CD4-positive, alpha-beta T cell (primary cell): ENCODE results near the gene ARHGEF6. TPM values are rescaled to one million over a fixed set of nuclear protein-coding genes. Genes with fewer than 3 reads are reported as not detected.

Experiments used
- ATAC-seq: fragments of 200-7000 bp; cut with Tn5 transposase; one replicate; pipeline ENCODE4 v1.10.0; 2022; ENCODE audit warnings: mild to moderate bottlenecking; ENCODE audit not compliant: poor library complexity
- CTCF ChIA-PET: fragments of 350-600 bp; sonication (Branson Sonifier 250); formaldehyde crosslinking; loops from one replicate; lab custom pipeline; 2021; ENCODE audit warnings: antibody characterized with exemption, inconsistent platforms; lab: Charles Lee
- POLR2A ChIA-PET: fragments of 350-600 bp; sonication (Branson Sonifier 250); formaldehyde crosslinking; loops from one replicate; lab custom pipeline; 2021; ENCODE audit warnings: antibody characterized with exemption, inconsistent platforms; lab: Charles Lee
- DNase-seq, 14 experiments: peaks; one replicate each; pipeline ENCODE4 v3.0.0-alpha.2; 2013 to 2020; ENCODE audit warnings: mixed read lengths in 2 of 14
- H3K27ac ChIP-seq, 2 donors: one replicate each; pipeline versions ENCODE4 v1.5.1 to v1.7.0; 2013; ENCODE audit warnings: low read length in 2 of 2, low read depth in 1 of 2, mild to moderate bottlenecking in 1 of 2
- H3K27me3 ChIP-seq, 2 experiments: 1 replicate in 1 of 2; 2 replicates in 1 of 2; pipeline versions ENCODE4 v1.6.1 to v1.7.0; 2013; ENCODE audit warnings: low read length in 2 of 2, control low read depth in 1 of 2, mild to moderate bottlenecking in 1 of 2, moderate library complexity in 1 of 2; ENCODE audit not compliant: insufficient read depth in 2 of 2, control insufficient read depth in 1 of 2
- H3K36me3 ChIP-seq: one replicate; pipeline ENCODE4 v1.6.1; 2013; ENCODE audit warnings: low read length, control low read depth; ENCODE audit not compliant: insufficient read depth
- H3K4me1 ChIP-seq: one replicate; pipeline ENCODE4 v1.6.1; 2013; ENCODE audit warnings: low read length, control low read depth; ENCODE audit not compliant: insufficient read depth
- H3K4me3 ChIP-seq: one replicate; pipeline ENCODE4 v1.5.1; 2013; ENCODE audit warnings: mild to moderate bottlenecking, low read length, moderate library complexity
- H3K9me3 ChIP-seq, 2 experiments: 1 replicate in 1 of 2; 2 replicates in 1 of 2; pipeline versions ENCODE4 v1.6.1 to v1.7.0; 2013; ENCODE audit warnings: low read length in 2 of 2, mild to moderate bottlenecking in 2 of 2, control low read depth in 1 of 2, moderate library complexity in 1 of 2; ENCODE audit not compliant: control insufficient read depth in 1 of 2, insufficient read depth in 1 of 2
- H3K27ac Mint-ChIP-seq: one replicate; pipeline ENCODE4 v1.8.0; 2020; ENCODE audit warnings: mixed read lengths
- H3K27me3 Mint-ChIP-seq: one replicate; pipeline ENCODE4 v1.8.0; 2021; ENCODE audit warnings: mixed read lengths
- H3K36me3 Mint-ChIP-seq: one replicate; pipeline ENCODE4 v1.8.0; 2021; ENCODE audit warnings: low read depth, mixed read lengths
- H3K4me1 Mint-ChIP-seq: one replicate; pipeline ENCODE4 v1.8.0; 2021; ENCODE audit warnings: low read depth, mixed read lengths
- H3K4me3 Mint-ChIP-seq: one replicate; pipeline ENCODE4 v1.8.0; 2020; ENCODE audit warnings: mild to moderate bottlenecking, mixed read lengths
- H3K9me3 Mint-ChIP-seq: one replicate; pipeline ENCODE4 v1.8.0; 2020; ENCODE audit warnings: mixed read lengths
- intact Hi-C, 2 experiments: fragments of 100-400 bp; cut with DNase I in 1 of 2; cut with micrococcal nuclease in 1 of 2; formaldehyde crosslinking; loops; one replicate each; pipeline versions ENCODE4 v1.15.1 to v1.9.0; 2023 to 2025; cut with DNase I, micrococcal nuclease
- total RNA-seq, 174 experiments: library from RNA in 2 of 174; stranded (reverse) in 2 of 174; gene quantifications; one replicate each; pipeline ENCODE4 v1.2.3 and lab custom pipeline; 2021 to 2026
- TF ChIP-seq, protein P1 (sequence below): fragments of 200-600 bp; IDR thresholded peaks from one replicate; pipeline ENCODE4 v1.8.0; 2022; ENCODE audit warnings: antibody characterized with exemption, mild to moderate bottlenecking

The ARHGEF6 gene
- total RNA-seq, 2 experiments from 2014 or later, result 43.3 to 45.3 TPM

DNA sequence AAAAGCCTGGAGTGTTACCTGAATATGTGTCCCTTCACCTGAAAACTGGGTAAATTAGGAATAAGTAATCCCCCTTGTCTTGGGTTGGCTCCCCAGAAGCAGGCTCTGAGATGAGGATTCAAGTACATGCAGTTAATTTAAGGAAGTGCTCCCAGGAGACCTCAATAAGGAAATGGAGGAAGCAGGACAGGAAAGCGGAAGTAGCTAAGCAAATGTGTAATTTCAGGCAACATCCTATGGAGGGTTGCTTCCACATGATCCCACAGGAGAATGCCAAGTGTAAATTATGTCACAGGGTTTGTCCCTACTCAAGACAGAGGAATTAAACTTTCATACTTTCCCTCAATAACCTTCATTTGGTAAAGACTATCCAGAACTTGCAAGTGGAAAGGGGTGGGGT is 48.1 kb upstream of the ARHGEF6 start:
- POLR2A ChIA-PET, result no interaction called here
- no peaks in the 10 kb centered on the region for H3K27me3 Mint-ChIP-seq
- intact Hi-C loops, result no loop called here

GRCh38 chrX:136827026-136827425 is 46.3 kb upstream of the ARHGEF6 start:
- CTCF ChIA-PET, result no interaction called here
- Histone ChIP-seq H3K36me3 (no peaks in the 10 kb centered on the region), H3K4me3 (no peak overlapping the region), H3K27me3 (no peaks in the 10 kb centered on the region), H3K4me1 (no peaks in the 10 kb centered on the region), H3K27ac (no peak overlapping the region), H3K9me3 (no peaks in the 10 kb centered on the region)
- no peak for DNase-seq
- peaks cover 8% of the 10 kb centered on the region for H3K36me3 Mint-ChIP-seq
- TF ChIP-seq, protein P1, sequence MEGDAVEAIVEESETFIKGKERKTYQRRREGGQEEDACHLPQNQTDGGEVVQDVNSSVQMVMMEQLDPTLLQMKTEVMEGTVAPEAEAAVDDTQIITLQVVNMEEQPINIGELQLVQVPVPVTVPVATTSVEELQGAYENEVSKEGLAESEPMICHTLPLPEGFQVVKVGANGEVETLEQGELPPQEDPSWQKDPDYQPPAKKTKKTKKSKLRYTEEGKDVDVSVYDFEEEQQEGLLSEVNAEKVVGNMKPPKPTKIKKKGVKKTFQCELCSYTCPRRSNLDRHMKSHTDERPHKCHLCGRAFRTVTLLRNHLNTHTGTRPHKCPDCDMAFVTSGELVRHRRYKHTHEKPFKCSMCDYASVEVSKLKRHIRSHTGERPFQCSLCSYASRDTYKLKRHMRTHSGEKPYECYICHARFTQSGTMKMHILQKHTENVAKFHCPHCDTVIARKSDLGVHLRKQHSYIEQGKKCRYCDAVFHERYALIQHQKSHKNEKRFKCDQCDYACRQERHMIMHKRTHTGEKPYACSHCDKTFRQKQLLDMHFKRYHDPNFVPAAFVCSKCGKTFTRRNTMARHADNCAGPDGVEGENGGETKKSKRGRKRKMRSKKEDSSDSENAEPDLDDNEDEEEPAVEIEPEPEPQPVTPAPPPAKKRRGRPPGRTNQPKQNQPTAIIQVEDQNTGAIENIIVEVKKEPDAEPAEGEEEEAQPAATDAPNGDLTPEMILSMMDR, result no peak
- H3K27ac Mint-ChIP-seq, result no peak overlapping the region
- no peaks in the 10 kb centered on the region for H3K9me3 Mint-ChIP-seq
- H3K4me1 Mint-ChIP-seq, result no peaks in the 10 kb centered on the region
- no peaks in the 10 kb centered on the region for H3K27me3 Mint-ChIP-seq
- no peak overlapping the region for H3K4me3 Mint-ChIP-seq
- intact Hi-C loops, result no loop called here
- POLR2A ChIA-PET, result no interaction called here
- no peak for ATAC-seq

More for the DNA sequence above, 48.1 kb upstream of the ARHGEF6 start:
- Mint-ChIP-seq H3K27ac (no peak overlapping the region), H3K36me3 (peaks cover 8% of the 10 kb centered on the region), H3K4me3 (no peak overlapping the region), H3K9me3 (no peaks in the 10 kb centered on the region), H3K4me1 (no peaks in the 10 kb centered on the region)
- CTCF ChIA-PET, result no interaction called here
- Histone ChIP-seq H3K4me3 (no peak overlapping the region), H3K27me3 (no peaks in the 10 kb centered on the region), H3K27ac (no peak overlapping the region), H3K4me1 (no peaks in the 10 kb centered on the region), H3K36me3 (no peaks in the 10 kb centered on the region), H3K9me3 (no peaks in the 10 kb centered on the region)
- TF ChIP-seq, protein P1, result no peak
- ATAC-seq (no peak), DNase-seq (peak in 2 of 14 experiments; percentile 7 to 11)

DNA sequence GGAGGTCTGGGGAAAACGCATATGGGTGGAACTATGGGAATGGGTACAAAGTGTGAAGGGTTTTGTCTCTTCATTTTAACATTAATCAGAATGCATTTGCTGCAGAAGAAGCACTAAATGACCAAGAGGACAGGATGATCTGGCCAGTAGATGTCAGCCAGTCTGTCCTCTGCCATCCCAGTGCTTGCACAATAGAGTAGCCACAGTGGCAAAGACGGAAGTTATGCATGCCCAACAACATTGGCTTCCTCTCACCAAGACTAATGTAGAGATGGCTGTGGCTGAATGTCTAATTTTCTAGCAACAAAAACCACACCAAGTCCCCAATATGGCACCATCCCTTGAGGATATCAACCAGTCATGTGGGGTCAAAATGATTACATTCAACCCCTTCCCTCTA is 45.0 kb upstream of the ARHGEF6 start:
- Histone ChIP-seq H3K36me3 (no peaks in the 10 kb centered on the region), H3K27me3 (no peaks in the 10 kb centered on the region), H3K4me1 (no peaks in the 10 kb centered on the region), H3K27ac (no peak overlapping the region), H3K9me3 (no peaks in the 10 kb centered on the region), H3K4me3 (no peak overlapping the region)
- ChIA-PET POLR2A (no interaction called here), CTCF (no interaction called here)
- no peak for ATAC-seq
- Mint-ChIP-seq H3K9me3 (no peaks in the 10 kb centered on the region), H3K27me3 (no peaks in the 10 kb centered on the region), H3K4me1 (no peaks in the 10 kb centered on the region), H3K4me3 (no peak overlapping the region), H3K36me3 (peaks cover 8% of the 10 kb centered on the region), H3K27ac (no peak overlapping the region)
- TF ChIP-seq, protein P1, result no peak
- intact Hi-C loops, result no loop called here
- peak in 1 of 14 experiments; percentile 1 for DNase-seq
